HepG2 (cell line): ENCODE measurements around the gene YBX2. TPM values are rescaled to one million over a fixed set of nuclear protein-coding genes. Genes with fewer than 3 reads are reported as not detected.
A peak's percentile ranks its signal among the peaks of the same experiment; 100 is the strongest.

Experiments
- ATF4 ChIP-seq, 2 experiments: fragments of 450-650 bp in 1 of 2; sonication (generic) in 1 of 2; formaldehyde crosslinking; IDR thresholded peaks; 2 replicates each; pipeline versions ENCODE4 v1.5.0 to v1.8.0; 2020 to 2022; ENCODE audit warnings: mild to moderate bottlenecking in 1 of 2, missing genetic modification reagents in 1 of 2
- BHLHE40 ChIP-seq: IDR thresholded peaks from 2 replicates; pipeline ENCODE4 v1.6.1; 2011; ENCODE audit warnings: low read length, improper control_type of control experiment
- CREM ChIP-seq, 2 experiments: sonication (generic) in 1 of 2; formaldehyde crosslinking in 1 of 2; IDR thresholded peaks; 2 replicates each; pipeline versions ENCODE4 v1.4.0 to v1.6.1; 2016 to 2020; ENCODE audit warnings: antibody characterized with exemption in 1 of 2, mild to moderate bottlenecking in 1 of 2, missing genetic modification reagents in 1 of 2
- IRF2 ChIP-seq: IDR thresholded peaks from 2 replicates; pipeline ENCODE4 v1.6.1; 2018; ENCODE audit warnings: missing genetic modification reagents, missing compliant biosample characterization
- JDP2 ChIP-seq: sonication (generic); formaldehyde crosslinking; IDR thresholded peaks from 2 replicates; pipeline ENCODE4 v1.8.1; 2022; ENCODE audit warnings: missing genetic modification reagents, borderline replicate concordance
- KDM2A ChIP-seq: sonication (generic); formaldehyde crosslinking; IDR thresholded peaks from 2 replicates; pipeline ENCODE4 v1.4.0; 2020; ENCODE audit warnings: low read depth, missing genetic modification reagents, borderline replicate concordance
- KDM5A ChIP-seq: fragments of 200-600 bp; sonication (generic); IDR thresholded peaks from 2 replicates; pipeline ENCODE4 v1.7.0; 2018; ENCODE audit warnings: antibody characterized with exemption, mild to moderate bottlenecking, low read length, borderline replicate concordance
- MNT ChIP-seq: fragments of 450-650 bp; IDR thresholded peaks from 2 replicates; pipeline ENCODE4 v1.6.1; 2016
- NFE2L1 ChIP-seq: sonication (generic); formaldehyde crosslinking; IDR thresholded peaks from 2 replicates; pipeline ENCODE4 v1.4.0; 2020; ENCODE audit warnings: missing genetic modification reagents, mild to moderate bottlenecking, borderline replicate concordance
- NFYC ChIP-seq: IDR thresholded peaks from 2 replicates; pipeline ENCODE4 v1.6.1; 2016; ENCODE audit warnings: missing genetic modification reagents, missing compliant biosample characterization
- PITX1 ChIP-seq: sonication (generic); formaldehyde crosslinking; IDR thresholded peaks from 2 replicates; pipeline ENCODE4 v1.5.1; 2020; ENCODE audit warnings: mild to moderate bottlenecking, missing genetic modification reagents
- RCOR2 ChIP-seq: IDR thresholded peaks from 2 replicates; pipeline ENCODE4 v1.6.1; 2016; ENCODE audit warnings: missing biosample characterization, missing genetic modification reagents
- RELA ChIP-seq: sonication (generic); formaldehyde crosslinking; IDR thresholded peaks from 2 replicates; pipeline ENCODE4 v1.4.0; 2020; ENCODE audit warnings: missing genetic modification reagents
- SAFB2 ChIP-seq: sonication (generic); formaldehyde crosslinking; IDR thresholded peaks from 2 replicates; pipeline ENCODE4 v1.5.1; 2020; ENCODE audit warnings: missing genetic modification reagents, low read depth, mild to moderate bottlenecking, borderline replicate concordance
- SRSF9 ChIP-seq: fragments of 200-400 bp; formaldehyde crosslinking; IDR thresholded peaks from 2 replicates; pipeline ENCODE4 v1.6.1; 2018; ENCODE audit warnings: borderline replicate concordance, mild to moderate bottlenecking, low read depth, low read length; ENCODE audit not compliant: insufficient read depth, poor library complexity, severe bottlenecking
- TBX3 ChIP-seq: fragments of 450-650 bp; IDR thresholded peaks from 2 replicates; pipeline ENCODE4 v1.6.1; 2017; ENCODE audit warnings: antibody characterized with exemption, mild to moderate bottlenecking, inconsistent platforms, borderline replicate concordance
- YEATS2 ChIP-seq: sonication (generic); formaldehyde crosslinking; IDR thresholded peaks from 2 replicates; pipeline ENCODE4 v1.4.0; 2020; ENCODE audit warnings: missing genetic modification reagents, borderline replicate concordance
- ZKSCAN1 ChIP-seq: fragments of 150-350 bp; IDR thresholded peaks from 2 replicates; pipeline ENCODE4 v1.6.1; 2014; ENCODE audit warnings: low read length
- ZNF138 ChIP-seq: sonication (generic); formaldehyde crosslinking; IDR thresholded peaks from 2 replicates; pipeline ENCODE4 v1.5.0; 2020; ENCODE audit warnings: mild to moderate bottlenecking, low read depth, missing genetic modification reagents
- ZNF468 ChIP-seq: sonication (generic); formaldehyde crosslinking; IDR thresholded peaks from 2 replicates; pipeline ENCODE4 v1.8.0; 2022; ENCODE audit warnings: mild to moderate bottlenecking, moderate library complexity, missing genetic modification reagents
- ZNF570 ChIP-seq: sonication (generic); formaldehyde crosslinking; IDR thresholded peaks from 2 replicates; pipeline ENCODE4 v1.4.0; 2020; ENCODE audit warnings: mild to moderate bottlenecking, missing genetic modification reagents, borderline replicate concordance
- ZNF605 ChIP-seq: sonication (generic); formaldehyde crosslinking; IDR thresholded peaks from 2 replicates; pipeline ENCODE4 v1.8.0; 2022; ENCODE audit warnings: mild to moderate bottlenecking, missing genetic modification reagents
- ZNF629 ChIP-seq: sonication (generic); formaldehyde crosslinking; conservative IDR thresholded peaks from 2 replicates; pipeline ENCODE4 v1.5.0; 2020; ENCODE audit warnings: missing genetic modification reagents
- ZNF644 ChIP-seq: IDR thresholded peaks from 2 replicates; pipeline ENCODE4 v1.6.1; 2016; ENCODE audit warnings: low read depth
- ZNF761 ChIP-seq: sonication (generic); formaldehyde crosslinking; conservative IDR thresholded peaks from 2 replicates; pipeline ENCODE4 v1.4.0; 2020; ENCODE audit warnings: mild to moderate bottlenecking, missing genetic modification reagents
- polyA plus RNA-seq, 8 experiments: library from polyadenylated mRNA; depleted of rRNA in 3 of 8; stranded (reverse) in 7 of 8; unstranded in 1 of 8; fragments of >200 nt; fragmentation: Illumina TruSeq in 4 of 8; extraction: Trizol in 4 of 8; gene quantifications; 2 replicates each; pipeline versions ENCODE4 v1.2.1 to v1.2.3, GENCODE V29; 2011 to 2016; ENCODE audit warnings: low read depth in 4 of 8, missing spikeins in 1 of 8, mixed read lengths in 1 of 8; ENCODE audit not compliant: insufficient read depth in 1 of 8
- total RNA-seq, 5 experiments: library from RNA; depleted of rRNA; stranded (reverse); fragments of >200 nt; fragmentation: Illumina TruSeq; extraction: Trizol; gene quantifications; 2 replicates each; pipeline ENCODE4 v1.2.3, GENCODE V29; 2016; ENCODE audit warnings: low read depth in 1 of 5
- TF ChIP-seq, protein P1 (sequence below): sonication (generic); formaldehyde crosslinking; IDR thresholded peaks from 2 replicates; pipeline ENCODE4 v1.5.0; 2020; ENCODE audit warnings: missing genetic modification reagents

YBX2 gene
- total and polyA plus RNA-seq, 2 of the 13 experiments (the other 11 are each of a cell fraction or from before 2014, with no cell fraction given) = 0.12 to 0.22 TPM

- TF ChIP-seq ATF4 (CRISPR knock-in tag; IDR thresholded peaks at IDR 0.05) (no peak), ZNF761 (CRISPR knock-in tag) (0 out of 2 replicates have a peak, but pooled peaks have one; percentile 9), BHLHE40 (peak; percentile 8; the same call in 1 of the 2 replicates), PITX1 (CRISPR knock-in tag) (no peak), MNT (peak; percentile 85), TBX3 (0 out of 2 replicates have a peak, but pooled peaks have one; percentile 24), ZNF468 (CRISPR knock-in tag) (peak; percentile 5; the same call in 1 of the 2 replicates), KDM2A (CRISPR knock-in tag) (0 out of 2 replicates have a peak, but pooled peaks have one; percentile 6), SAFB2 (CRISPR knock-in tag) (no peak), RELA (CRISPR knock-in tag) (no peak), KDM5A (peak; percentile 45; the same call in 1 of the 2 replicates), RCOR2 (no peak), ZKSCAN1 (no peak), NFE2L1 (no peak), ZNF644 (no peak), ZNF629 (no peak), ZNF570 (CRISPR knock-in tag) (no peak), ZNF138 (CRISPR knock-in tag) (no peak), JDP2 (CRISPR knock-in tag) (no peak), YEATS2 (CRISPR knock-in tag) (0 out of 2 replicates have a peak, but pooled peaks have one; percentile 6), NFYC (CRISPR knock-in tag) (peak; percentile 68), CREM (IDR thresholded peaks at IDR 0.05) (peak; percentile 50), CREM (CRISPR knock-in tag; IDR thresholded peaks at IDR 0.05) (no peak), IRF2 (CRISPR knock-in tag) (no peak), ZNF605 (CRISPR knock-in tag) (peak; percentile 53; the same call in 1 of the 2 replicates), SRSF9 (no peak)
- TF ChIP-seq, protein P1, sequence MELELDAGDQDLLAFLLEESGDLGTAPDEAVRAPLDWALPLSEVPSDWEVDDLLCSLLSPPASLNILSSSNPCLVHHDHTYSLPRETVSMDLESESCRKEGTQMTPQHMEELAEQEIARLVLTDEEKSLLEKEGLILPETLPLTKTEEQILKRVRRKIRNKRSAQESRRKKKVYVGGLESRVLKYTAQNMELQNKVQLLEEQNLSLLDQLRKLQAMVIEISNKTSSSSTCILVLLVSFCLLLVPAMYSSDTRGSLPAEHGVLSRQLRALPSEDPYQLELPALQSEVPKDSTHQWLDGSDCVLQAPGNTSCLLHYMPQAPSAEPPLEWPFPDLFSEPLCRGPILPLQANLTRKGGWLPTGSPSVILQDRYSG = no peak
These were observed 13.1 kb downstream of the YBX2 start, which contains the start of gene SLC2A4 (continued) for GRCh38 chr17:7281074-7281952.
